Measurements from ENCODE around the gene GADD45B. TPM values are rescaled to one million over a fixed set of nuclear protein-coding genes. Genes with fewer than 3 reads are reported as not detected.
"Not testable (repeated sequence)": the region's sequence is repeated elsewhere in the genome, so short reads cannot be mapped to it uniquely, and the experiment has no call there.

The GADD45B gene
- polyA plus RNA-seq, 4 donors: 9.9 to 17.6 (median 11.3) TPM

DNA sequence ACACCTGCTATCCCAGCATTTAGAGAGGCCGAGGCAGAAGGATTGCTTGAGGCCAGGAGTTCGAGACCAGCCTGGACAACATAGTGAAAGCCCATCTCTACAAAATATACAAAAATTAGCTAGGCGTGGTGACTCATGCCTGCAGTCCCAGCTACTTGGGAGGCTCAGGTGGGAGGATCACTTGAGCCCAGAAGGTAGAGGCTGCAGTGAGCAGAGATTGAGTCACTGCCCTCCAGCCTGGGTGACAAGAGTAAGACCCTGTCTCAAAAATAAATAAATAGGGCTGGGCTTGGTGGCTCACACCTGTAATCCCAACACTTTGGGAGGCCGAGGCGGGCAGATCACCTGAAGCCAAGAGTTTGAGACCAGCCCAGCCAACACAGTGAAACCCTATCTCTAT is 12.2 kb upstream of the GADD45B start:
- not testable (repeated sequence) for DNase-seq (ENCODE audit: low read depth in 4 of 4, low spot score in 2 of 4)

DNA sequence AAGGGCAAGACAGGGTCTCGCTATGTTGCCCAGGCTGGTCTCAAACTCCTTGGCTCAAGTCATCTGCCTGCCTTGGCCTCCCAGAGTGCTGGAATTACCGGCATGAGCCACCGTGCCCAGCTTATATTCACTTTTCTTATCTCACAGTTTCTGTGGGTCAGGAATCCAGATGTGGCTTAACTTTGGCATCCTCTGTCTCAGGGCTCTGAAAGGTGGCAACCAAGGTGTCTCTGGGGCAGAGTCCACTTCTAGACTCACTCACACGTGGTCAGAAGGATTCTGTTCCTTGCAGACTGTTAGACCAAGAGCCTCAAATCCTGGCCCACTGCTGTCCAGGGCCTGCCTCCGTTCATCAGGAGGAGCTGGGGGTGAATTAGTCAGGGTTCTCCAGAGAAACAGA is 11.5 kb upstream of the GADD45B start:
- DNase-seq (ENCODE audit: low read depth in 4 of 4, low spot score in 2 of 4): no peak

DNA sequence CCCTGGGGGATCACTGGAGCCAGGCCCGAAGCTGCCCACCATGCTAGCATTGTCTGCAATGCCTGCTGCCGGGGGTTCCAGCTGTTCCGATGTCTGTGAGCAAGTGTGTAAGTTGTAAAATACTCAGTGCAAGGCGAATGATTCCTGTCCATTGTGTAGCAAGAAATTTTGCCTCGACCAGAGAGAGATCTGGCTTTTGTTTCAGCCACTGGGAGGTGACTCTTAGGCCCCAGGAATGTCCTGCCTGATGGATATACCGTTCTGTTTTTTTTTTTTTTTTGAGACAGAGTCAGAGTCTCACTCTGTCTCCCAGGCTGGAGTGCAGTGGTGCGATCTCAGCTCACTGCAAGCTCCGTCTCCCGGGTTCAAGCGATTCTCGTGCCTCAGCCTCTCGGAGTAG is 7.3 kb upstream of the GADD45B start:
- no peak for DNase-seq (ENCODE audit: low read depth in 4 of 4, low spot score in 2 of 4)

DNA sequence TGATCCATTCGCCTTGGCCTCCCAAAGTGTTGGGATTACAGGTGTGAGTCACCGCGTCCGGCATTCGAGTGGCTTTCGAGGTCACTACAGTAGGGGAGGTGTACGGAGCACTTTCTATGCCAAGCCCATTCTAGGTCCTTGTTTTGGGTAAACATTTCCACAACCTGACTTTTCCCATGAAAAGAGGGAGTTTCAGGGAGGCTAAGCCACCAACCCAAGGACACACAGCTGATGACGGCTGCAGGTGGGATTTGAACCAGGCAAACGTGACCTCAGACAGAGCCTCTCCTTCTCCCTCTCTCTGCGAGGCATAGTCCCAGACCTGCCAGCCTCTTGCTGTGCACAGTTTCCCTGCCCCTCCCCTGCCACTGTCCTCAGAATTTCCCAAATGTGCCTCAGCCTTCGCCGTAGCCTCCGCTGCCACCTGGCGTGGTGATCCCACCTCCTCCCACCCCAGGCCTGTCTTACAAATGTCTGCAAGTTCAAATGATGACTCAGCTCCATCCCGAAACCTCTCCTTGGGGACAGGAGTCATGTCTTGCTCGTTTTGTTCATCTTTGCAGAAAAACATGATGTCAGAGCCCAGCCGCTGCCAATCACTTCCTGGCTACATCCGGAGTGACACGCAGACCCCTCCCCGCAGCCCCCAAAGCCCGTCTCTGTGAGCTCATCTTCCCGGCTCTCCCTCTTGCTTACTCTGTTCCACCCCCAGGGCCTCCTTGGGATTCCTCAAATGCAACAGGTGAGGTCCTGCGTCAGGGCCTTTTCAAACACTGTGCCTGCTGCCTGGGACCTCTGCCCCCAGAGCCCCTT is 6.6 kb upstream of the GADD45B start:
- DNase-seq (ENCODE audit: low read depth in 4 of 4, low spot score in 2 of 4): no peak

DNA sequence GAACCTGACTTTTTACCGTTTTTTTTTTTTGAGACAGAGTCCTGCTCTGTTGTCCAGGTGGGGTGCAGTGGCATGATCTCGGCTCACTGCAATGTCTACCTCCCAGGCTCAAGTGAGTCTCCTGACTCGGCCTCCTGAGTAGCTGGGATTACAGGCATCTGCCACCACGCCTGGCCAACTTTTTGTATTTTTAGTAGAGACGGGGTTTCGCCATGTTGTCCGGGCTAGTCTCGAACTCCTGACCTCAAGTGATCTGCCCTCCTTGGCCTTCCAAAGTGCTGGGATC is 6.1 kb upstream of the GADD45B start:
- not testable (repeated sequence) for DNase-seq (ENCODE audit: low read depth in 4 of 4, low spot score in 2 of 4)

DNA sequence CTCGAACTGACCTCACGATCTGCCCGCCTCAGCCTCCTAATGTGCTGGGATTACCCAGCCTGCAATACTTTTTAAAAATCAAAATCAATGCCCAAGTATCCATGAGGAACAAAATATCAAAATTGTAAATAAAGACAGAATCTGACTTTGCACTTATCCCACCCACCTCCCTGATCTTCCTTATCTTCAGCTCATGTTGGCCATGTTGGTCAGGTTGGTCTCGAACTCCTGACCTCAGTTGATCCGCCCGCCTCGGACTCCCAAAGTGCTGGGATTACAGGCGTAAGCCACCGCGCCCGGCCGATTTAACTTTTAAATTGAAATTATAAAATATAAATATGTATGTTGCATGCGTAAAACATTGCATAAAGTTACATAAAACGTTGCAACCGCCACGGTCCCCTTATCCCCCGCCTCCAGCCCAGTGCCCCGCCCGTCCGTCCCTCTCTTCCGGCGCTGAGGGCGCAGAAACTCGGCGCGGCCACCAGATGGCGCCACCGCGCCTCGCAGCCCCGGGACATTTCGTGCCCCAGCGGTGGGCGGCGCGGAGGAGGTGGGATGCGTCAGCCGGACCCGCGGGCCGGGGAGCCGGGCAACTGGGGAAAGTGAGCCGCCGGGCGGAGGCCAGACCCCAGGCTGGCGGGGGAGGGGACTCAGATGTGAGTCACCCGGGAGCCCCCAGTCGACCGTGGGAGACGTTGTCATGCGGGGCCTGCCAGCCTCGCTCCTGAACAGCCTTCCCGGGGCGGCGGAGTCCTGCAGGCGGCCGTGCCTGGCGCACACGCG is 1.5 kb upstream of the GADD45B start:
- no peak for DNase-seq (ENCODE audit: low read depth in 4 of 4, low spot score in 2 of 4)

DNA sequence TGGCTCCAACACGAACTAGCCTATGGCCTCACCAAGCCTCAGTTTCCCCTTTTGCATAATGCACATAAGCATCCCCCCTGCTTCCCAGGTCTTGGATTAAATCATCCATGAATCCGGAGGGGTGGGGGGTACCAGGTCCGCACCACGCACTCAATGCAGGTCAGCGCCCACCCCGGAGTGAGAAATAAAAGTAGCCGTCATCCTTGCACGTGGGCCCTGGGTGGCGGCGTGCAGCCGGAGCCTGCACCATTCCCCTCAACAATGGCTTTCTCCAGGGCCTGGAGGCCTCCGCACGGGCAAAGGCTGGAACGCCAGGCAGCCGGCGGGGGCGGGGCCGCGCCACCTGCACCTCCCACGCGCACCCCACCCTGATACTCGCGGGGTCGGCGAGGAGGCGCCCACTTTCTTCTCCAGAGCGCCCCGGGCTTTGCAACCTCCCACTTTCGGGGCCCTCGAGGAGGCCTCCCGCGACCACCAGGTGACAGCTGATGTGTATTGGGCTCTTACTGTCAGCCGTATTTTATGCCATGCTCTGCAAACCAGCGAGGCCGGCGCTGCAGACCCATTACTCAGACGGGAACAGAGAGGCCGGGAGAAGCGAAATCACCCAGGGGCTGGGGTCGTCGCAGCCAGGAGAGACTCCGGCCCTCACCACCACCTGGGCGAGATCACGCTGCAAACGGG is 767 bp upstream of the GADD45B start:
- no peak for DNase-seq (ENCODE audit: low read depth in 4 of 4, low spot score in 2 of 4)

DNA sequence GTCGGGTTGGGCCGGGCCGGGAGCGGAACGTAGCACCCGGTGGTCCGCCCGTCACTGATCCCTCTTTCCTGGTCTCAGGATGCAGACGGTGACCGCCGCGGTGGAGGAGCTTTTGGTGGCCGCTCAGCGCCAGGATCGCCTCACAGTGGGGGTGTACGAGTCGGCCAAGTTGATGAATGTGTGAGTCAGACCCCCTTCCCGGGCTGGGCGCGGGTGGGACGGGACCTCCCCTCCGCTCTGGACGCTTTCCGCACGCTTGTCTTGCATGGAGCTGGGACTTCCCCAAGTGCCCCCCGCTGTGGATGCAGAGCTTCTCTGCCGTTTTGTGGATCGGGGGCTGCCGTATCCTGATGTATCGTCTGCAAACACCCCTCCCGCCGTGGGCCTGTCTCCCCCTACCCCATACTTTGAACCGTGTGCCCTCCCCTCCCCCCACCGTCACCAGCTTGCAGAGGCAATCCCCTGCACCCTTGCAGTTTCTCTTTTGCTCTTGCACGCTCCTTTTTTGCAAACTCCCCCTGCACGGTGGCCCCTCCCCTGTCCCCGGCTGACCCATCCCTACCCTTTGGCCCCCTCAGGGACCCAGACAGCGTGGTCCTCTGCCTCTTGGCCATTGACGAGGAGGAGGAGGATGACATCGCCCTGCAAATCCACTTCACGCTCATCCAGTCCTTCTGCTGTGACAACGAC is 669 bp downstream of the GADD45B start:
- no peak for DNase-seq (ENCODE audit: low read depth in 4 of 4, low spot score in 2 of 4)

DNA sequence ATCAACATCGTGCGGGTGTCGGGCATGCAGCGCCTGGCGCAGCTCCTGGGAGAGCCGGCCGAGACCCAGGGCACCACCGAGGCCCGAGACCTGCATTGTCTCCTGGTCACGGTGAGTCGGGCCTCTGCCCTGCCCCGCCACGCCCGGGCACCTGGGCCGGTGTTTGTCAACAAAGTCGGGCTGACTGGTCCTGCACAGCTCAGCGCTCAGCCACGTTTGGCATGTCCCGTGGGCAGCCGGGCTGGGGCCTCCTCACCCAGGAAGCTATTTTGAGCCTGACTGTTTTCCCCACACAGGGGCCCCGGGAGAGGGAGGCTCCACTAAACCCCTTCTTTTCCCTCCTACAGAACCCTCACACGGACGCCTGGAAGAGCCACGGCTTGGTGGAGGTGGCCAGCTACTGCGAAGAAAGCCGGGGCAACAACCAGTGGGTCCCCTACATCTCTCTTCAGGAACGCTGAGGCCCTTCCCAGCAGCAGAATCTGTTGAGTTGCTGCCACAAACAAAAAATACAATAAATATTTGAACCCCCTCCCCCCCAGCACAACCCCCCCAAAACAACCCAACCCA is 1.3 kb downstream of the GADD45B start:
- DNase-seq (ENCODE audit: low read depth in 4 of 4, low spot score in 2 of 4): no peak

DNA sequence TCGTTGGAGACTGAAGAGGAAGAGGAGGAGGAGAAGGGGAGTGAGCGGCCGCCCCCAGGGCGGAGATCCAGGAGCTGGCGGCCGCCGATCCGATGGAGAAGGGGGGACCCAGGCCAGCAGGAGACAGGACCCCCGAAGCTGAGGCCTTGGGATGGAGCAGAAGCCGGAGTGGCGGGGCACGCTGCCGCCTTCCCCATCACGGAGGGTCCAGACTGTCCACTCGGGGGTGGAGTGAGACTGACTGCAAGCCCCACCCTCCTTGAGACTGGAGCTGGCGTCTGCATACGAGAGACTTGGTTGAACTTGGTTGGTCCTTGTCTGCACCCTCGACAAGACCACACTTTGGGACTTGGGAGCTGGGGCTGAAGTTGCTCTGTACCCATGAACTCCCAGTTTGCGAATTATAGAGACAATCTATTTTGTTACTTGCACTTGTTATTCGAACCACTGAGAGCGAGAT is 1.8 kb downstream of the GADD45B start:
- no peak for DNase-seq (ENCODE audit: low read depth in 4 of 4, low spot score in 2 of 4)

DNA sequence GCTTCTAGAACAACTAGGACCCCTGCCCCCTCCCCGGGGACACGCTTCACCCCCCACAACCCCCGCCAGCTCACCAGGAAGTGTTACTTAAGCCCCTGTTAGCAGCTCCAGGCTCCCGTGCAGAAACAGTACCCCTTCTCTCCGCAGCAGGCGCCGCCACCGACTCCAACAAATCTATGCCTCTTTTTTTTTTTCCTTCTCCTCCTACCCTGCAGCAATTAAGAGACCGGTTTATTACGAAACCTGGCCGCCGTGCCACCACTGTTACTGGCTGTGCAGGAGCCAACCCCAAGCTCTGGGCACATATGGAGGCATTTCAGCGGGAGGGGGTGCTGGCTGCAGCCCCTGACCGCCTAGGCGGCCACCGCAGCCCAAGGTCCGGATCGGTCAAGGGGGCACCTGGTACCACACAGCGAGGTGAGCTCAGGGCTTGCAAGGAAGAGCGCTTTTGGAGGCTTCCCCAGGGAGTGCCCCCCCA is 2.4 kb downstream of the GADD45B start:
- no peak for DNase-seq (ENCODE audit: low read depth in 4 of 4, low spot score in 2 of 4)

DNA sequence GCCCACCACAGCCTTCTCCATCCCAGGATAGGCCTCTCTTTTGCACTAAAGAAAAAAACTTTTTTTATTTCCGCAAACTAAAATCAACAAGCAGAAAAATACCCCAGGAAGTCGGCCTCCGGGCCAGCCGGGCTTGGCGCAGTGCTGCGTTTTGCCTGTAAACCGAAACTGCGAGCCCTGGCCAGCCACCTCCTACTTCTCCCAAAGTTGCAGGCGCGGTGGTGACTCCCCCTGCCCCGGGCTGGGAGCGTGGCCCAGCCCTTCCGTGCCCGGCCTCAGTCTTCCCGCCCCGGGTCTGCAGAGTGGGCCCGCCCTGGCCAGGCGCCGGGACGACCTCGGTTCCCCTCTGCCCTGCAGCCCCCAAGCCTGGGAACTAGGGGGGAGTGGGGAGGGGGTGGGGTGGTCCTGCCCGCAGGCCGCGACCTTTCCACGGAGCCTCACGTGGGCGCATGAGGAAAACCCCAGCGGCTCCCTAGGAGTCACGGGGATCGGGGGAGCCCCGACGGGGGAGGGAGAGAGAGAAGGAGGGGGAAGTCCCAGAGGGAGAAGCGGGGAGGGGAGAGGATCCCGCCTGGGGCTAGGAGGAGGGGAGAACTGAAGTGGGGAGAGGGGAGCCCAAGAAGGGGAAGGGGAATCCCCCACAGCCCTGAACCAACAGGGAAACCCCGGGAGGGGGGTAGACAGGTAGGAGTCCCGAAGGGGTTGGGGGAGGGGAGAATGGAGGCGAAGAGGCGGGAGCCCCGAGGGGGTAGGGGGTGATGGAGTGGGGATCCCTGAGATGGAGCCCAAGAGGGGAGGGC is 3.0 kb downstream of the GADD45B start:
- DNase-seq (ENCODE audit: low read depth in 4 of 4, low spot score in 2 of 4): no peak

DNA sequence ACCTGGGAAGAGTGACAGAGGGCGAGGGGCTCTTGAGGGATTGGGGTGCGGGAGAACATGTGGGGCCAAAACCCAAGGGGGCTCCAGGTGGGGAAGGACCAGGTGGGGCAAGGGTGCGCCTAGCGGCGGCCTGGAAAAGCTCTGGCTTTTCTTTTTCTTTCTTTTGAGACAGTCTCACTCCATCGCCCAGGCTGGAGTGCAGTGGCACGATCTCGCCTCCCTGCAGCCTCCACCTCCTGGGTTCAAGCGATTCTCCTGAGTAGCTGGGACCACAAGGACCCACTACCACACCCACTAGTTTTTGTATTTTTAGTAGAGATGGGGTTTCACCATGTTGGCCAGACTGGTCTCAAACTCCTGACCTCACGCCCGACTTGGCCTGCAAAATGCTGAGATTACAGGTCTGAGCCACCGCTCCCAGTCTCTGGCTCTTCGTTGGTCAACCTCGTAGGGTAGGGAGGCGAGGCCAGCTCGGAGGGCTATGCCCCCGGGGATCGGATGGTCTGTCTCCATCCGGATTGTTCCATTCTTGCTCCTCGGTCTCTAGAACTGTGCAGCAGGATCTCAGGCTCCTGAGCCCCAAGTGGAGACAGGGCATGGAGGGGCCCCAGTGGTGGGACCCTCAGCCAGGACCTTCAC is 3.7 kb downstream of the GADD45B start:
- DNase-seq (ENCODE audit: low read depth in 4 of 4, low spot score in 2 of 4): no peak

DNA sequence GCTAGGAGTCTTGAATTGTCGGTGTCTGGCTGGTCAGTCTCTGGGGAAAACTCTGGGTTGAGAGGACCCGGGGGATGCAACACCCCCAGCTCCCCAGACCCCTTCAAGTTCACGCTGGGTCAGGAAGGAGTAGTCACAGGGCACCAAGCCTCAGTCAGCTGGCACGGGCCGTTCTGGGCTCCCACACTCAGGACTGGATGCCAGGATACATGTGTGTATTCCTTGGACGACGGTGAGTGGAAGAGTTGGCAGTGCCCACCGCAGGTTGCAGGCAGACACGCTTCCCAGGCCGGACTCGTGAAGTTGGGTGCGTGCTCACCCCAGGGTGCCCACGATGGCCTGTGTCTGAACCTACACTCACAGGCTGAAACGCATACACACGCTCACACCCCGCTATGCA is 5.5 kb downstream of the GADD45B start:
- DNase-seq (ENCODE audit: low read depth in 4 of 4, low spot score in 2 of 4): no peak

DNA sequence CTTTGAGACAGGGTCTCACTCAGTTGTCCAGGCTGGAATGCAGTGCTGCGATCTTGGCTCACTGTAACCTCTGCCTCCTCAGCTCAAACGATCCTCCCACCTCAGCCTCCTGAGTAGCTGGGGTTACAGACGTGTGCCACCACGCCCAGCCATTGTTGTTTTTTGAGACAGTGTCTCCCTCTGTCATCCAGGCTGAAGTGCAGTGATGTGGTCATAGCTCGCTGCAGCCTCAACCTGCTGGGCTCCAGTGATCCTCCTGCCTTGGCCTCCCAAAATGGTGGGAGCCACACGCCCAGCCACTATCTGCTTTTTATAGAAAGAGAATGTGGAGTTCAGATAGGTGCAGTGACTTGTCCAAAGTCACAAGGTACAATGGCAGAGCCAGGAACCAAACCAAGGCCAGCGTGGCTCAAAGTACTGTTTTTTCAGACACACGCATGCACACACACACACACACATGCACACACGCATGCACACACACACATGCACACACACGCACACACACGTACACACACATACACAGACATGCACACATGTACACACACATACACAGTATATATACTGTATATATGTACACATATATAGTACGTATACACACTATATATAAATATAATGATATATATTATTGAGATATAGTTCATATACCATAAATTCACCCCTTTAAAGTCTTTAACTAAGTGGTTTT is 6.6 kb downstream of the GADD45B start:
- no peak for DNase-seq (ENCODE audit: low read depth in 4 of 4, low spot score in 2 of 4)

DNA sequence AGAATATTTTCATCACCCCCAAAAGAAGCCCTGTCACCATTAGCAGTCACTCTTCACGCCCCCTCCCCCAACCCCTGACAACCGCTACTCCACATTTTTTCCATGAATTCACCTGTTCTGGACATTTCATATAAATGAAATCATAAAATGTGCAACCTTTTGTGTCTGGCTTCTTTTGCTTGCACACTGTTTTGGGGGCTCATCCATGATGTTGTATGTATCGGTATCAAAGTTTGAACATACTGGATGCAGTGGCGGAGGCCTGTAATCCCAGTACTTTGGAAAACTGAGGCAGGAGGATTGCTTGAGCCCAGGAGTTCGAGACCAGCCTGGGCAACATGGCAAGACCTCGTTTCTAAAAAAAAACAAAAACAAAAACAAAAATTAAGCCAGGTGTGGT is 7.2 kb downstream of the GADD45B start:
- DNase-seq (ENCODE audit: low read depth in 4 of 4, low spot score in 2 of 4): no peak

DNA sequence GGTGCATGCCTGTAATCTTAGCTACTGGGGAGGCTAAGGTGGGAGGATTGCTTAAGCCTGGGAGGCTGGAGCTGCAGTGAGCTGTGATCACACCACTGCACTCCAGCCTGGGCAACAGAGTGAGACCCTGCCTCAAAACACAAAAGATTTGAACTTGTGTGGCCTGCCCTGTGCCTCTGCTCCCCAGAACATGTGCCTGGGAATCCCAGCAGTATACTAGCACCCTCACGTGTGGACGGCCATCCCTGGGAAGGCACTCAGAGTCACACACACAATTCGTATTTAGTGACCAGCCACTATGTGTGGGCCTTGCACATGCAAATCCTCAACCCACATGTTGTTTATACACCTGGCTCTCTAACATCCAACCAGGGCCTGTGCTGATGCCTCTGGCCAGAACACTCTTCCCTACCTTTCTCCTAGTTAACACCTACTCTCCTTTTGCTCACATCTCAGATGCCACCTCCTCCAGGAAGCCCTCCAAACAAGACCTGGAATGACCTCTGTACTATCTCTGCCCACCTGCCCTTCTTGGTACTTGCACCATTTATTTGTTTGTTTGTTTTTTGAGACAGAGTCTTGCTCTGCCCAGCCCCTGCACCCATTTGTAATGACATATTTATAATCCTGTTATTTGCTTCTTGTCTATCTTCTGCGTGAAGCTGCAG is 7.7 kb downstream of the GADD45B start:
- DNase-seq (ENCODE audit: low read depth in 4 of 4, low spot score in 2 of 4): no peak

All from left renal cortex interstitium (tissue), 4 donors.